Effector CD4-positive, alpha-beta T cell (primary cell): ENCODE results near the gene OPN1MW. TPM values are rescaled to one million over a fixed set of nuclear protein-coding genes. Genes with fewer than 3 reads are reported as not detected.
A peak's percentile ranks its signal among the peaks of the same experiment; 100 is the strongest.
"Not testable (repeated sequence)": the region's sequence is repeated elsewhere in the genome, so short reads cannot be mapped to it uniquely, and the experiment has no call there.

Source experiments
- DNase-seq: peaks from one replicate; pipeline ENCODE4 v3.0.0-alpha.2; 2020
- total RNA-seq: gene quantifications from one replicate; lab custom pipeline; 2026; lab: John Stamatoyannopoulos, UW

Gene OPN1MW
- total RNA-seq = not detected

- DNase-seq = not testable (repeated sequence)
These were observed at the start of gene OPN1MW for GRCh38 chrX:154182296-154182695. TSS of gene OPN1MW (plus strand) at chrX:154182596. CDS start at chrX:154182678, 82 bp downstream.

GRCh38 chrX:154135458-154136229 is 46.8 kb upstream of the OPN1MW start:
- DNase-seq = no peak

- DNase-seq = peak; percentile 55
These were observed 45.7 kb upstream of the OPN1MW start for GRCh38 chrX:154136627-154137161.

GRCh38 chrX:154138857-154139256 is 43.5 kb upstream of the OPN1MW start:
- no peak for DNase-seq

GRCh38 chrX:154140206-154140605 is 42.2 kb upstream of the OPN1MW start:
- DNase-seq = no peak

- DNase-seq = no peak
These were observed 41.7 kb upstream of the OPN1MW start for GRCh38 chrX:154140742-154141141.

- no peak for DNase-seq
These were observed 40.0 kb upstream of the OPN1MW start for GRCh38 chrX:154142386-154142785.

- no peak for DNase-seq
These were observed 39.2 kb upstream of the OPN1MW start for GRCh38 chrX:154142950-154143745.

- not testable (repeated sequence) for DNase-seq
These were observed 38.4 kb upstream of the OPN1MW start, which contains the start of gene OPN1LW for GRCh38 chrX:154144010-154144409. TSS of gene OPN1LW (plus strand) at chrX:154144243. CDS start at chrX:154144284, 41 bp downstream.

- DNase-seq = not testable (repeated sequence)
These were observed 31.4 kb upstream of the OPN1MW start for GRCh38 chrX:154151030-154151429.

- not testable (repeated sequence) for DNase-seq
These were observed 26.2 kb upstream of the OPN1MW start for GRCh38 chrX:154156221-154156620.

- not testable (repeated sequence) for DNase-seq
These were observed 25.2 kb upstream of the OPN1MW start for GRCh38 chrX:154157207-154157606.

GRCh38 chrX:154159345-154159744 is 23.1 kb upstream of the OPN1MW start:
- DNase-seq = not testable (repeated sequence)

GRCh38 chrX:154164902-154165301 is 17.5 kb upstream of the OPN1MW start:
- DNase-seq = not testable (repeated sequence)

GRCh38 chrX:154168384-154168783 is 14.0 kb upstream of the OPN1MW start:
- DNase-seq = not testable (repeated sequence)

GRCh38 chrX:154172535-154172943 is 9.9 kb upstream of the OPN1MW start:
- not testable (repeated sequence) for DNase-seq

GRCh38 chrX:154174356-154174755 is 8.0 kb upstream of the OPN1MW start:
- not testable (repeated sequence) for DNase-seq

GRCh38 chrX:154183794-154184193 is 1.4 kb downstream of the OPN1MW start:
- not testable (repeated sequence) for DNase-seq

GRCh38 chrX:154192846-154193245 is 10.4 kb downstream of the OPN1MW start:
- not testable (repeated sequence) for DNase-seq

- not testable (repeated sequence) for DNase-seq
These were observed 11.9 kb downstream of the OPN1MW start for GRCh38 chrX:154194316-154194715.

GRCh38 chrX:154196466-154196865 is 14.1 kb downstream of the OPN1MW start:
- DNase-seq = not testable (repeated sequence)

- DNase-seq = not testable (repeated sequence)
These were observed 27.4 kb downstream of the OPN1MW start for GRCh38 chrX:154209670-154210418.
